Measurements from ENCODE around the gene FAM107B. TPM values are rescaled to one million over a fixed set of nuclear protein-coding genes. Genes with fewer than 3 reads are reported as not detected.

FAM107B gene
- total and polyA plus RNA-seq, 2 donors (not counting 3 experiments of a cell fraction or from before 2014, with no cell fraction given), result 39.2 to 176 TPM

GRCh38 chr10:14548474-14548873, 226.2 kb downstream of the FAM107B start:
- intact Hi-C loops (cut with micrococcal nuclease), result loop anchor here (5.0 kb wide), 1 partner anchor 51 kb away; no protein-coding TSS in a partner anchor

More at GRCh38 chr10:14548474-14548873, 226.2 kb downstream of the FAM107B start:
- H3K4me1 ChIP-seq (ENCODE audit: control insufficient read depth, extremely low read depth, insufficient read depth, low read length), result peaks cover 32% of the 10 kb centered on the region
- DNase-seq (ENCODE audit: low read depth, low spot score) (no peak), FAIRE-seq (no peak)
- no peak overlapping the region for H3K9ac ChIP-seq (replicated peaks; ENCODE audit: extremely low read depth, insufficient read depth, low read length)
- ChIA-PET CTCF (interaction anchor here (0.9 to 3.5 kb wide), 6 partner anchors 11 to 274 kb away, joined by 3 to 9 read pairs (median 4); no protein-coding TSS in a partner anchor), POLR2A (no interaction called here)
- no peak overlapping the region for H3K27ac ChIP-seq (ENCODE audit: insufficient read depth, low read depth, low read length)
- no peaks in the 10 kb centered on the region for H3K9me1 ChIP-seq (replicated peaks; ENCODE audit: control insufficient read depth, extremely low read depth, insufficient read depth, low read length)
- BruUV-seq (replicated peaks), result no TSS peak
- dilution Hi-C loops (cut with MboI; ENCODE audit: extremely low pct_ligation_motif_present, low sequenced_read_pairs), result no loop called here
- no peak overlapping the region for H2AFZ ChIP-seq (ENCODE audit: low read depth, low read length)
- H3K36me3 ChIP-seq (ENCODE audit: control insufficient read depth in 2 of 2, extremely low read depth in 1 of 2, insufficient read depth in 2 of 2, low read length in 2 of 2), result peaks cover 0 to 14% of the 10 kb centered on the region in 2 experiments
- H4K20me1 ChIP-seq (replicated peaks; ENCODE audit: control insufficient read depth, extremely low read depth, insufficient read depth, low read length), result peaks cover 15% of the 10 kb centered on the region
- H3K27me3 ChIP-seq (ENCODE audit: control insufficient read depth in 2 of 2, insufficient read depth in 2 of 2, low read length in 2 of 2), result no peaks in the 10 kb centered on the region
- peaks cover 92% of the 10 kb centered on the region for H3K79me2 ChIP-seq (ENCODE audit: control insufficient read depth, insufficient read depth, low read length)
- H3K9me3 ChIP-seq (replicated peaks; ENCODE audit: control insufficient read depth, insufficient read depth, low read length), result no peaks in the 10 kb centered on the region
- TF ChIP-seq EZH2 (IDR thresholded peaks at IDR 0.05; ENCODE audit: borderline replicate concordance, low read depth, low read length, severe bottlenecking) (no peak), GATA2 (IDR thresholded peaks at IDR 0.05; ENCODE audit: insufficient read depth, insufficient read length, low read depth, low read length) (no peak), FOS (IDR thresholded peaks at IDR 0.05; ENCODE audit: borderline replicate concordance, insufficient read depth, low read length) (no peak), CTCF (IDR thresholded peaks at IDR 0.05; ENCODE audit: extremely low read depth in 1 of 2, insufficient read depth in 1 of 2, low read depth in 1 of 2, low read length in 2 of 2) (no peak), MAX (IDR thresholded peaks at IDR 0.05; ENCODE audit: insufficient read depth, insufficient read length) (no peak), POLR2A (IDR thresholded peaks at IDR 0.05; ENCODE audit: low read depth, low read length) (no peak), POLR2AphosphoS5 (IDR thresholded peaks at IDR 0.05; ENCODE audit: insufficient read depth, low read depth, low read length) (no peak), JUN (IDR thresholded peaks at IDR 0.05; ENCODE audit: borderline replicate concordance, insufficient read depth, insufficient read length, low read depth) (no peak), MYC (IDR thresholded peaks at IDR 0.05; ENCODE audit: low read depth, low read length) (no peak)
- no peak overlapping the region for H3K4me3 ChIP-seq (replicated peaks in 1 of 3; ENCODE audit: insufficient read depth in 1 of 3, low read depth in 1 of 3, low read length in 3 of 3)
- no peak overlapping the region for H3K4me2 ChIP-seq (ENCODE audit: insufficient read depth, low read length)

Data from endothelial cell of umbilical vein (primary cell).